SK-N-SH (cell line): ENCODE results near the gene RNF157. TPM values are rescaled to one million over a fixed set of nuclear protein-coding genes. Genes with fewer than 3 reads are reported as not detected.

Source experiments
- CTCF ChIA-PET: fragments of 300-600, 350-600 bp; formaldehyde crosslinking; extraction: SDS; loops from one replicate; lab custom pipeline; 2021; lab: Yijun Ruan, JAX
- POLR2A ChIA-PET: fragments of 350-600 bp; sonication (Branson Sonifier 250); formaldehyde crosslinking; extraction: SDS; loops from one replicate; lab custom pipeline; 2020; ENCODE audit warnings: antibody characterized with exemption, inconsistent platforms; lab: Yijun Ruan, JAX
- DNase-seq: peaks from one replicate; pipeline ENCODE4 v3.0.0; 2012
- H2AFZ ChIP-seq: fragments of 200-600 bp; sonication (generic); 2 replicates; pipeline ENCODE4 v1.8.1; 2016; ENCODE audit warnings: antibody characterized with exemption, mild to moderate bottlenecking, low read depth
- H3F3A ChIP-seq: fragments of 200-600 bp; sonication (generic); replicated peaks from 2 replicates; pipeline ENCODE3; 2016; ENCODE audit warnings: antibody characterized with exemption, mild to moderate bottlenecking; ENCODE audit not compliant: insufficient read depth
- H3K27ac ChIP-seq, 2 experiments: fragments of 200-500 bp in 1 of 2; fragments of 200-600 bp in 1 of 2; sonication (Bioruptor generic) in 1 of 2; sonication (generic), shearing (Covaris generic) in 1 of 2; 2 replicates each; pipeline versions ENCODE4 v1.5.1 to v1.6.1; 2014 to 2016; ENCODE audit warnings: low read depth in 2 of 2, inconsistent platforms in 1 of 2, low read length in 1 of 2, mild to moderate bottlenecking in 1 of 2, mixed read lengths in 1 of 2
- H3K27me3 ChIP-seq: fragments of 200-600 bp; sonication (generic), shearing (Covaris generic); 2 replicates; pipeline ENCODE4 v1.6.1; 2016; ENCODE audit warnings: mixed run types; ENCODE audit not compliant: insufficient read depth
- H3K36me3 ChIP-seq, 2 experiments: fragments of 200-500 bp in 1 of 2; fragments of 200-600 bp in 1 of 2; sonication (Bioruptor generic) in 1 of 2; sonication (generic) in 1 of 2; replicated peaks in 1 of 2; 2 replicates each; pipeline versions ENCODE3 to v1.5.1; 2014 to 2016; ENCODE audit warnings: low read length in 1 of 2, mild to moderate bottlenecking in 1 of 2; ENCODE audit not compliant: insufficient read depth in 2 of 2, control insufficient read depth in 1 of 2
- H3K4me1 ChIP-seq, 2 experiments: fragments of 200-500 bp in 1 of 2; fragments of 200-600 bp in 1 of 2; sonication (Bioruptor generic) in 1 of 2; sonication (generic), shearing (Covaris generic) in 1 of 2; 2 replicates each; pipeline versions ENCODE4 v1.5.1 to v1.6.1; 2014 to 2016; ENCODE audit warnings: low read depth in 1 of 2, low read length in 1 of 2, mixed run types in 1 of 2; ENCODE audit not compliant: insufficient read depth in 2 of 2, control insufficient read depth in 1 of 2
- H3K4me2 ChIP-seq: fragments of 200-600 bp; sonication (generic), shearing (Covaris generic); 2 replicates; pipeline ENCODE4 v1.6.1; 2017; ENCODE audit warnings: mixed run types
- H3K4me3 ChIP-seq, 2 experiments: fragments of 200-500 bp in 1 of 2; fragments of 200-600 bp in 1 of 2; sonication (Bioruptor generic) in 1 of 2; sonication (generic), shearing (Covaris generic) in 1 of 2; 2 replicates each; pipeline versions ENCODE4 v1.5.1 to v1.8.1; 2014 to 2016; ENCODE audit warnings: low read depth in 2 of 2, inconsistent platforms in 1 of 2, low read length in 1 of 2, mild to moderate bottlenecking in 1 of 2, mixed read lengths in 1 of 2, moderate library complexity in 1 of 2
- H3K79me2 ChIP-seq: fragments of 200-600 bp; sonication (generic); 2 replicates; pipeline ENCODE4 v1.8.1; 2017; ENCODE audit warnings: mild to moderate bottlenecking; ENCODE audit not compliant: insufficient read depth
- H3K9ac ChIP-seq: fragments of 200-600 bp; sonication (generic); 2 replicates; pipeline ENCODE4 v1.6.1; 2017; ENCODE audit warnings: mixed run types
- H3K9me2 ChIP-seq: fragments of 200-600 bp; sonication (generic); 2 replicates; pipeline ENCODE4 v1.6.1; 2017; ENCODE audit warnings: mixed run types
- H3K9me3 ChIP-seq: fragments of 200-600 bp; sonication (generic); 2 replicates; pipeline ENCODE4 v1.6.1; 2017; ENCODE audit warnings: mixed run types, mild to moderate bottlenecking, moderate library complexity
- H4K20me1 ChIP-seq: fragments of 200-600 bp; sonication (generic); 2 replicates; pipeline ENCODE4 v1.6.1; 2017; ENCODE audit warnings: mild to moderate bottlenecking, mixed run types; ENCODE audit not compliant: insufficient read depth
- EZH2phosphoT487 ChIP-seq: fragments of 200-600 bp; sonication (generic); IDR thresholded peaks from 2 replicates; pipeline ENCODE4 v1.6.1; 2017; ENCODE audit warnings: low read depth, mixed run types, mild to moderate bottlenecking, antibody characterized with exemption, moderate library complexity, borderline replicate concordance
- FOXJ3 ChIP-seq: sonication (generic); formaldehyde crosslinking; IDR thresholded peaks from 2 replicates; pipeline ENCODE4 v1.5.1; 2020; ENCODE audit warnings: mild to moderate bottlenecking, missing genetic modification reagents
- GABPA ChIP-seq: IDR thresholded peaks from 2 replicates; pipeline ENCODE4 v1.4.0; 2012; ENCODE audit warnings: low read depth, mild to moderate bottlenecking
- GATA2 ChIP-seq: sonication (generic); formaldehyde crosslinking; IDR thresholded peaks from 2 replicates; pipeline ENCODE4 v1.5.0; 2020; ENCODE audit warnings: mild to moderate bottlenecking, missing genetic modification reagents
- JUND ChIP-seq: IDR thresholded peaks from 2 replicates; pipeline ENCODE4 v1.4.0; 2012
- MEF2A ChIP-seq: IDR thresholded peaks from 2 replicates; pipeline ENCODE4 v1.4.0; 2012; ENCODE audit warnings: low read depth, borderline replicate concordance
- MXI1 ChIP-seq: IDR thresholded peaks from 2 replicates; pipeline ENCODE4 v1.6.1; 2012; ENCODE audit warnings: mild to moderate bottlenecking, low read depth, low read length, improper control_type of control experiment
- NFIC ChIP-seq: IDR thresholded peaks from 2 replicates; pipeline ENCODE4 v1.4.0; 2012; ENCODE audit warnings: borderline replicate concordance
- RCOR1 ChIP-seq: fragments of 150-350 bp; IDR thresholded peaks from 2 replicates; pipeline ENCODE4 v1.6.1; 2017; ENCODE audit warnings: antibody characterized with exemption, low read length
- RFX5 ChIP-seq: IDR thresholded peaks from 2 replicates; pipeline ENCODE4 v1.6.1; 2012; ENCODE audit warnings: mild to moderate bottlenecking, improper control_type of control experiment, low read length
- SIN3A ChIP-seq: IDR thresholded peaks from 2 replicates; pipeline ENCODE4 v1.6.1; 2012; ENCODE audit warnings: low read depth, mild to moderate bottlenecking, low read length, moderate library complexity, borderline replicate concordance
- YY1 ChIP-seq: IDR thresholded peaks from 2 replicates; pipeline ENCODE4 v1.4.0; 2012; ENCODE audit warnings: low read depth, mild to moderate bottlenecking
- WGBS: methylation state at CpG from one replicate; pipeline ENCODE4 v1.1.6; 2017; ENCODE audit warnings: low lambda C conversion rate; 5-methylcytosine and 5-hydroxymethylcytosine counted together
- polyA plus RNA-seq, 3 experiments: library from polyadenylated mRNA; depleted of rRNA; stranded (reverse); fragments of >200 nt; gene quantifications; 2 replicates each; pipeline ENCODE4 v1.2.3, GENCODE V29; 2012
- TF ChIP-seq, protein P1 (sequence below): fragments of 150-350 bp; IDR thresholded peaks from 2 replicates; pipeline ENCODE4 v1.6.1; 2017; ENCODE audit warnings: antibody characterized with exemption, low read length, low read depth, borderline replicate concordance
- TF ChIP-seq, protein P2 (sequence below): IDR thresholded peaks from 2 replicates; pipeline ENCODE4; 2012
- TF ChIP-seq, protein P3 (sequence below): IDR thresholded peaks from 2 replicates; pipeline ENCODE4 v1.6.1; 2012; ENCODE audit warnings: mild to moderate bottlenecking, low read depth, low read length, moderate library complexity
- TF ChIP-seq, protein P4 (sequence below): fragments of 150-350 bp; IDR thresholded peaks from 2 replicates; pipeline ENCODE4 v1.6.1; 2016; ENCODE audit warnings: mild to moderate bottlenecking, low read depth, low read length

The RNF157 gene
- polyA plus RNA-seq, 1 of the 3 experiments (the other 2 are of a cell fraction): 5.2 TPM

DNA sequence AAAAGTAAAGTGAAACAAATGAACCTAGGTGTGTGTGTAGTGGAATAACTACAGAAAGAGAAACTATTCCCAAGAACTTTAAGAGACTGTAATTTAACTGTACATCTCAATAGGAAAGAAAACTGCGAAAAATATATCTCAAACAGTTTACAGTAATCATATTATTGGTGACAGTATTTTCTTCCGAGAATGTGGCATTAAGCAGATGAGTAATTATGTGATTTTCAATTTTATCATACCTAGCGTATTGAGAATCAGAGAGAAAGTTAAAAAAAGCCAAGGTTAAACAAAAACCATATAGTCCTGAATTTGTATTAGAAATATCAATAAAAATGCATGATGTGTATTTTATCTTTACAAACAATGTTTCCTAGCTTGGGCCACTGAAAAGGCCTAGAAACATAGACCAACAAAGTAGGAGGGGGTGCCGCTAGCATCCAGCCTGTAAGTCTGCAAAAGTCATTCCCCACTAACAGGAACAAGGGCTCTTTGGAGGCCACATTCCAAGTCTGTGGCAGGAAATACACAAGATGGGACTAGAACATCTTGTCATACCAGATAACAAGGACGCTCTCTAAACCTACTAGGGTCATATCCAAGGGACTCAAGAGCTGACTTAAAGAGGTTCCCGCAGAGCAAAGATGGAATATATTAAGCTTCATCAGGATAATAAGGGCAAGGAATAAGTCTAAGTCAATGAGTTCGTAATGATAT, 20.5 kb downstream of the RNF157 start:
- CTCF ChIA-PET: interaction anchor here (0.5 to 1.1 kb wide), 4 partner anchors 16 to 97 kb away, joined by 3 to 6 read pairs (median 4); no protein-coding TSS in a partner anchor
- Histone ChIP-seq H3K36me3 (no peaks in the 10 kb centered on the region), H3K4me1 (no peaks in the 10 kb centered on the region), H3K79me2 (no peaks in the 10 kb centered on the region), H3K9me3 (no peaks in the 10 kb centered on the region), H3K4me2 (no peak overlapping the region), H3K4me3 (no peak overlapping the region), H2AFZ (no peak overlapping the region), H4K20me1 (no peaks in the 10 kb centered on the region), H3K27me3 (no peaks in the 10 kb centered on the region), H3K9me2 (no peaks in the 10 kb centered on the region; the same call in 1 of the 2 replicates), H3K27ac (no peak overlapping the region), H3K9ac (no peak overlapping the region), H3F3A (no peaks in the 10 kb centered on the region)
- POLR2A ChIA-PET: no interaction called here
- 94% methylated on average over 7 of the region's 7 CpGs for WGBS
- TF ChIP-seq EZH2phosphoT487 (no peak), MEF2A (no peak), NFIC (no peak), MXI1 (no peak), SIN3A (no peak), GABPA (no peak), RFX5 (no peak), GATA2 (CRISPR knock-in tag) (no peak), RCOR1 (no peak), YY1 (no peak), FOXJ3 (CRISPR knock-in tag) (no peak), JUND (no peak)
- TF ChIP-seq, protein P1, sequence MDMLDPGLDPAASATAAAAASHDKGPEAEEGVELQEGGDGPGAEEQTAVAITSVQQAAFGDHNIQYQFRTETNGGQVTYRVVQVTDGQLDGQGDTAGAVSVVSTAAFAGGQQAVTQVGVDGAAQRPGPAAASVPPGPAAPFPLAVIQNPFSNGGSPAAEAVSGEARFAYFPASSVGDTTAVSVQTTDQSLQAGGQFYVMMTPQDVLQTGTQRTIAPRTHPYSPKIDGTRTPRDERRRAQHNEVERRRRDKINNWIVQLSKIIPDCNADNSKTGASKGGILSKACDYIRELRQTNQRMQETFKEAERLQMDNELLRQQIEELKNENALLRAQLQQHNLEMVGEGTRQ: no peak
- TF ChIP-seq, protein P2, sequence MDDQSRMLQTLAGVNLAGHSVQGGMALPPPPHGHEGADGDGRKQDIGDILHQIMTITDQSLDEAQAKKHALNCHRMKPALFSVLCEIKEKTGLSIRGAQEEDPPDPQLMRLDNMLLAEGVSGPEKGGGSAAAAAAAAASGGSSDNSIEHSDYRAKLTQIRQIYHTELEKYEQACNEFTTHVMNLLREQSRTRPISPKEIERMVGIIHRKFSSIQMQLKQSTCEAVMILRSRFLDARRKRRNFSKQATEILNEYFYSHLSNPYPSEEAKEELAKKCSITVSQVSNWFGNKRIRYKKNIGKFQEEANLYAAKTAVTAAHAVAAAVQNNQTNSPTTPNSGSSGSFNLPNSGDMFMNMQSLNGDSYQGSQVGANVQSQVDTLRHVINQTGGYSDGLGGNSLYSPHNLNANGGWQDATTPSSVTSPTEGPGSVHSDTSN: no peak
- TF ChIP-seq, protein P3, sequence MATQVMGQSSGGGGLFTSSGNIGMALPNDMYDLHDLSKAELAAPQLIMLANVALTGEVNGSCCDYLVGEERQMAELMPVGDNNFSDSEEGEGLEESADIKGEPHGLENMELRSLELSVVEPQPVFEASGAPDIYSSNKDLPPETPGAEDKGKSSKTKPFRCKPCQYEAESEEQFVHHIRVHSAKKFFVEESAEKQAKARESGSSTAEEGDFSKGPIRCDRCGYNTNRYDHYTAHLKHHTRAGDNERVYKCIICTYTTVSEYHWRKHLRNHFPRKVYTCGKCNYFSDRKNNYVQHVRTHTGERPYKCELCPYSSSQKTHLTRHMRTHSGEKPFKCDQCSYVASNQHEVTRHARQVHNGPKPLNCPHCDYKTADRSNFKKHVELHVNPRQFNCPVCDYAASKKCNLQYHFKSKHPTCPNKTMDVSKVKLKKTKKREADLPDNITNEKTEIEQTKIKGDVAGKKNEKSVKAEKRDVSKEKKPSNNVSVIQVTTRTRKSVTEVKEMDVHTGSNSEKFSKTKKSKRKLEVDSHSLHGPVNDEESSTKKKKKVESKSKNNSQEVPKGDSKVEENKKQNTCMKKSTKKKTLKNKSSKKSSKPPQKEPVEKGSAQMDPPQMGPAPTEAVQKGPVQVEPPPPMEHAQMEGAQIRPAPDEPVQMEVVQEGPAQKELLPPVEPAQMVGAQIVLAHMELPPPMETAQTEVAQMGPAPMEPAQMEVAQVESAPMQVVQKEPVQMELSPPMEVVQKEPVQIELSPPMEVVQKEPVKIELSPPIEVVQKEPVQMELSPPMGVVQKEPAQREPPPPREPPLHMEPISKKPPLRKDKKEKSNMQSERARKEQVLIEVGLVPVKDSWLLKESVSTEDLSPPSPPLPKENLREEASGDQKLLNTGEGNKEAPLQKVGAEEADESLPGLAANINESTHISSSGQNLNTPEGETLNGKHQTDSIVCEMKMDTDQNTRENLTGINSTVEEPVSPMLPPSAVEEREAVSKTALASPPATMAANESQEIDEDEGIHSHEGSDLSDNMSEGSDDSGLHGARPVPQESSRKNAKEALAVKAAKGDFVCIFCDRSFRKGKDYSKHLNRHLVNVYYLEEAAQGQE: no peak
- TF ChIP-seq, protein P4, sequence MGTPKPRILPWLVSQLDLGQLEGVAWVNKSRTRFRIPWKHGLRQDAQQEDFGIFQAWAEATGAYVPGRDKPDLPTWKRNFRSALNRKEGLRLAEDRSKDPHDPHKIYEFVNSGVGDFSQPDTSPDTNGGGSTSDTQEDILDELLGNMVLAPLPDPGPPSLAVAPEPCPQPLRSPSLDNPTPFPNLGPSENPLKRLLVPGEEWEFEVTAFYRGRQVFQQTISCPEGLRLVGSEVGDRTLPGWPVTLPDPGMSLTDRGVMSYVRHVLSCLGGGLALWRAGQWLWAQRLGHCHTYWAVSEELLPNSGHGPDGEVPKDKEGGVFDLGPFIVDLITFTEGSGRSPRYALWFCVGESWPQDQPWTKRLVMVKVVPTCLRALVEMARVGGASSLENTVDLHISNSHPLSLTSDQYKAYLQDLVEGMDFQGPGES: no peak
- DNase-seq: no peak
